HG03039 (cell line): ENCODE results near the gene HTRA3.

Experiments used
- ATAC-seq: cut with Tn5 transposase; IDR thresholded peaks from one replicate; pipeline ENCODE4 v1.9.1; 2021; ENCODE audit warnings: mild to moderate bottlenecking, moderate library complexity; ENCODE audit not compliant: unreplicated experiment

The HTRA3 gene

GRCh38 chr4:8265171-8265929 is 4.2 kb upstream of the HTRA3 start:
- ATAC-seq, result no peak

GRCh38 chr4:8266088-8266487 is 3.5 kb upstream of the HTRA3 start:
- no peak for ATAC-seq

- ATAC-seq, result no peak
These were observed 3.0 kb upstream of the HTRA3 start for GRCh38 chr4:8266508-8266907.

- ATAC-seq, result no peak
These were observed 2.5 kb upstream of the HTRA3 start for GRCh38 chr4:8267077-8267476.

GRCh38 chr4:8268211-8268610 is 1.3 kb upstream of the HTRA3 start:
- no peak for ATAC-seq

- ATAC-seq, result no peak
These were observed 536 bp upstream of the HTRA3 start for GRCh38 chr4:8268901-8269534.

- ATAC-seq, result no peak
These were observed 841 bp downstream of the HTRA3 start for GRCh38 chr4:8270418-8270771.

GRCh38 chr4:8270912-8271815 is 1.6 kb downstream of the HTRA3 start:
- ATAC-seq, result no peak

- ATAC-seq, result no peak
These were observed 2.3 kb downstream of the HTRA3 start for GRCh38 chr4:8271821-8272220.

- ATAC-seq, result no peak
These were observed 3.2 kb downstream of the HTRA3 start for GRCh38 chr4:8272472-8273428.

- no peak for ATAC-seq
These were observed 3.9 kb downstream of the HTRA3 start for GRCh38 chr4:8273450-8273849.

- no peak for ATAC-seq
These were observed 4.6 kb downstream of the HTRA3 start for GRCh38 chr4:8274066-8274652.

- ATAC-seq, result no peak
These were observed 5.4 kb downstream of the HTRA3 start for GRCh38 chr4:8274765-8275547.

GRCh38 chr4:8275548-8275910 is 6.0 kb downstream of the HTRA3 start:
- ATAC-seq, result no peak

- no peak for ATAC-seq
These were observed 7.0 kb downstream of the HTRA3 start for GRCh38 chr4:8276358-8277240.

GRCh38 chr4:8277356-8278008 is 7.9 kb downstream of the HTRA3 start:
- ATAC-seq, result no peak

- ATAC-seq, result no peak
These were observed 8.4 kb downstream of the HTRA3 start for GRCh38 chr4:8278009-8278395.
